Measurements from ENCODE around the gene LDB2.
"Not testable (repeated sequence)": the region's sequence is repeated elsewhere in the genome, so short reads cannot be mapped to it uniquely, and the experiment has no call there.

Gene LDB2

DNA sequence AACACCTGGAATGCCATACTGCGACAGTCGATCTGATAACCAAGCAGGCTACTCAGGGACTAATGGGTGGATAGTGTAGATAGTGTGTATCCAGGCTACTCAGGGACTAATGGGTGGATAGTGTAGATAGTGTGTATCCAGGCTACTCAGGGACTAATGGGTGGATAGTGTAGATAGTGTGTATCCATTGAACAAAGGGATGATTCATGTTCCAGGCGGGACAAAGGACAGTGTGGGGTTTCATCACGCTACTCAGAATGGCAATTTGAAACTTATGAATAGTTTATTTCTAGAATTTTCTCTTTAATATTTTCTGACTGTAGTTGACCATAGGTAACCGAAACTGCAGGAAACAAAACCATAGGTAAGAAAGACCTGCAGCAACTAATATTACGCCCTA, 374.9 kb downstream of the LDB2 start:
- not testable (repeated sequence) for DNase-seq

- DNase-seq, result no peak
Measured at GRCh38 chr4:16521156-16521915, 377.1 kb downstream of the LDB2 start.

DNA sequence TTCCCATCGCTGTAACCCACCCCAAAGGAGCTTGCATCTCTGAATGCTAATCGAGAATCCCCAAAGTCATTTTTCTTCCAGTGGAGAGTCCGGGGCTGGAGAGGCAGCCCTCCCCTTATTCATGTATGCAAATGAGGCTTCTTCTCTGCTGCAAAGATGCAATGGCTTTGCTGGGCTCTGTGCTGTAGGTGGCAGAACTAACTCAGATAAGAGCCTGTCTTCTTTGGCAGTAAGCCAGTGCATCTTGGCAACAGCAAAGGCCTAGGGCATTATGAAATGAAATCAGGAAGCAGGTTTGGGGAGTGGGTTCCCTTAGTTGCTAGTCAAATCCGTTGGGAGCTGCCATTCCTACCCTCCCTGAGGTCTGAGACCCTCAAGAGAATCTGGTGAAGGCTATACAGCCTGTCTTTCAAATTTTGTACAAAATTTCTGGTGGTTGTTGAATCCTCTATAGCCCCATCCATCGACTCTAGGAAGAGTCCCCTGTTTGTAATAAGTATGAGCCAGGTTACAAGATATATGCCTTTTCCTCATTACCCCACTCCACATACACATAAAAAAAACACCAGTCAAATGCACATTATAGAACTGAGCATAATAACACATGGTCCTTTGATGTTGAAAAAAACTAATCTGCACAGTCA, 381.5 kb downstream of the LDB2 start:
- DNase-seq, result peak in 1 of 2 experiments; percentile 3

DNA sequence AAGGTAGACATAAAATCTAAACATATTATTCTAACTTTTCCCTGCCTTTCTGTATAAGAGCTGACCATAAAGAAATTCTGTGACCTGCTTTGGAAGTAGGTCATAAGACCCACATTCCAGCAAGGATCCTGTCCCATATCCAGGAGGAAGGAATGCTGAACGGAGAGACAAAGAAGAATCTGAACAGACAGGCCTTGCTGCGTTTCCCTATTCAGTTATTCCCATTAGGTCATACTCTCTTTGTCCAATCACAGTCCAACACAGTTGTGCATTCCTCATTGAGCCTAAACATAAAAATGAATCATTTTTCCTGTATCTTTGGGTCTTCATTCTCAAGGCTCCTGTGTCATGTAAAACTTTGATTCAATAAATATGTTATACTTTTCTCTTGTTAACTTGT, 384.6 kb downstream of the LDB2 start:
- DNase-seq, result no peak

DNA sequence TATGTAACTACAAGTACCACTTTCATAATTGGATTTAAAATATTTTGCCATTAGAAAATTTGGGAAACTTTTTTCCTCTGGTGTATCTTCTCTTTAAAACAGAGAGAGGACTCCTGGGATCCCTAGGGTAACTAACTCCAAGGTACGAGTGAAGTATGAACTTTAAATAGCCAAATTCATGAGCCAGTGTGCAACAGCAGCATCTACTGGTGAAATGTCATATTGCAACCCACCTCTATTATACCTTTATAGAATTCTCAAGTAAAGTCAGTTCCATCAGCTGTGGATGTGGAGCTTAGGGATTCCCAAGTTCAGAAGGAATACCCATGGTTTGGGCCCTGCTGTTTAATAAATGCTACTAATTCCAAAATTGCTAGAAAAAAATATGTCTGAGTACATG, 389.5 kb downstream of the LDB2 start:
- no peak for DNase-seq

DNA sequence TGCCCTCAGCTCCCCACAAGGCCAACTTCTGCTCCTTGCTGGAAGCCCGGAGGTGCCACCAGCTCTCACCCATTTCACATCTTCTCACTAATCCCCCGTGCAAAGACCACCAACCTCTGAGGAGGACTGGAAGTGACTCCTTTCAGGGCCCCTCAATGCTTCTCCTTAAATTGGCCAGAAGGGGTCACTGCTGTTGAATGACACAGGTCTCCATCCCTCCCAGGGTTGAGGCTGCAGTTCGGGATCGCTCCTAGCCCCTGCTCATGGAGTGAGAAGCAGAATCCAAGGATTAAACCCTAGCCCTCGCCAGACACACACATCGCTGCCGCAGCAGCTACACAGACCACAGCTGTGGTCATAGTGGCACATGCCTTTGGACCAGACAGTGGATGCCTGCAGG, 392.7 kb downstream of the LDB2 start:
- DNase-seq, result no peak

DNA sequence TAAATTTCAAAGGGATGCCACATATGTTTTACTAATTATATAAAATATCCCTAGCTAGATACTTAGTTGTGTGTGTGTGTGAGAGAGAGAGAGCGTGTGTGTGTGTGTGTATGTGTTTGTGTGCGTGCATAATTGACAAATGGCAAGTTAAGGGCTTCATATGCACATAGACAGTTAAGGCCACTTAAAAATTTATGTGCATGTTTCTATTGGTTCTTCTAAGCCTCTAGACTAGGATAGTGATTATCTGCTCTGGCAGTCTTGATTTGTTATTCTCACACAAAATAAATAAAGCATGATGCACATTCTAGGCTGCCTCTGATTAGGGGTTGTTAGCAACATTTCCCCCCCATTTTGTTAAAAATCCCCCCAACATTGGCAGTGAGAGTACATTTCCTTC, 393.2 kb downstream of the LDB2 start:
- no peak for DNase-seq

DNA sequence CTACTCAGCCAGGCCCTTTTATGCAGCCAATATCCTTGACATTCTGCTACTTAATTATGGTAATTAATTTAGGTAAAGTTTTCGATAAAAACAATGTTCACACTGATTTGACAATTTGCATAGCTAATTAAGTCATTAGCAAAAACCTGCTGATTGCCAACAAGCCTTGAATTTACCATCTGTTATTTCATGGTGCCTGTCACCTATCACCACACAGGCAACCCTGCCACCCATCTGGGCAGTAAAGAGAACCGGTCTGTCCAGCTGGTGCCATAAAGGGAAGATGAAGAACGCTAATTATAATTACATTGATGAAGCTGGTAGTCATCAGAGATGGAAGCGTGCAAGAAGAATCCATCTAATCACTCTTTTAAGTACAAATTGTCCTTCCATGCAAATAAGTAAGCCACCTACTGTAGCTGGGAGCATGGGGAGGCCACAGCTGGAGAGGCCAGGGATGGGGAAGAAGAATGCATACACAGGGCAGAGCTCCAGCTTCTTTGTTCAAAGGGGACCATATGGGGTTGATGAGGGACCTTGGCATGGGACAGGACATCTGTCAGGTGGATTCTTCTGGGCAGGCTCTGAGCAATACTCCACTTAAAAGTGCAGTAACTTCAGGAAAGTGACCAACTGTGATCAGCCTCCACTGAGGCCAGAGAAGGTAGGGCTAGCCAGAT, 394.9 kb downstream of the LDB2 start:
- no peak for DNase-seq

DNA sequence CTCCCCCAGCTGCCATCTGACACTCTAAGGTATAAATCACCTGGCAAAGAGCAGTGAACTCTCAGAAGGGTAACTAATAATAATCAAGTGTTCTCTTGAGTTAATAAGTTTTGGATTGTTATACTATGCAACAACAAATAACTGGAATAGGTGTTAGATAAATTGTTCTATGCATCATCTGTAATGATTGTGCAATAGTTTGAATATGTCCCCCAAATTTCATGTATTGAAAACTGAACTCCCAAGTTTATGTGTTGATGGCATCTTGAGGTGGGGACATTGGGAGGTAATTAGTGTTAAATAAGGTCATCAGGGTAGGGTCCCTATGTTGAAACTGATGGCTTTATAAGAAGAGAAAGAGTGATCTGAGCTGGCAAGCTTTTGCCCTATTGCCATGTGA, 399.5 kb downstream of the LDB2 start:
- no peak for DNase-seq

DNA sequence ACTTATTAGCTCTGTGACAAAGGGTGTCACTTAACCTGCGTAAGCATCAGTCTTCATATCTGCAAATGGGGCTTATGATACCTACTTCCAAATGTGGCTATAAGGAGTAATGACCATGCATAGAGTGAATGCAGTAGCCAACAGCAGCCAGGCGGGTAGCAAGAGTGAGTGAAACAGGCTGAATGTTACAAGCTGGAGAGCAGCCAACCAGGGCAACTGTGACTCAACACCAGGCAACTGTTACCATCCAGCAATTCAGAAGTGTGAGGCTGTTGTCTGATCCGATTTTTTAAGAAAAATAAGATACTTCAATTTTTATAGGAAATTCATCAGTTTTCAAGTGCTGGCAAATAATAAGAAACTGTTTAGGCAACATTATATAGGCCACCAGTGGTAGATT, 401.9 kb downstream of the LDB2 start:
- no peak for DNase-seq

DNA sequence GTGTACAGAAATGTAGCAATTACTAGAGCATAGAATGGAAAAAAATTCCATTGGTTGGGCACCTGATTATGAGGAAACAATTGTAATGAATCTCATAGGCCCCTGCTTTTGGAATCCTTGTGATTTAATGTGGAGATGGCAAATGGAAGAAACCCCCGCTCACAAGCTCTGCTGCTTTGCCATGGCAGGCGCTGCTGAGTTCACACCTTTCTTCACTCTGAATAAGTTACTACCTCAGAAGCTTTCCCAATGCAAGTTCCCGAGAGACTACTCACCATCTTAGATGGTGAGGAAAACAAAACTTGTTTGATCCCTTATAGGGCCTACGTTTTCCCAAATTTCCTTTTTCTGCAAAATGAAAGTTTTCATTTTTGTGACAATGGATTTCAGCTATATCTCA, 405.6 kb downstream of the LDB2 start:
- no peak for DNase-seq

DNA sequence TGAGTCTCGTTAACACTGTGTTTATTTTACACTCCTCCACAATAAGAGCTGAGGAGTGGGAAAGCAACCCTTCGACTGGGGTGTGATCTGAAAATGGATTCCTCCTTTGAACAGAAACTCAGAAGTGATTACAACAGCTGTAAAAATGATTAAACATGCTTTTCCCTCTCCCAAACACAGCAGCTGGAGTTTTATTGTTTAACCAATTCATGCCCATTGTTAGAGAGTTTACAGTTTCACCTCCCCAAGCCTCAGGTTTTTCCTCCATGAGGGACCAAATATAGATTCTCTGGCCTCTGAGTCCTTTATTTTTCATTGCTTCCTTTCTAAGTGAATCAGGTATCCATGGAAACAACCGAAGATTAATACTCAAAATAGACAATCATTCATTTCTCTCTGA, 409.2 kb downstream of the LDB2 start:
- DNase-seq, result no peak

DNA sequence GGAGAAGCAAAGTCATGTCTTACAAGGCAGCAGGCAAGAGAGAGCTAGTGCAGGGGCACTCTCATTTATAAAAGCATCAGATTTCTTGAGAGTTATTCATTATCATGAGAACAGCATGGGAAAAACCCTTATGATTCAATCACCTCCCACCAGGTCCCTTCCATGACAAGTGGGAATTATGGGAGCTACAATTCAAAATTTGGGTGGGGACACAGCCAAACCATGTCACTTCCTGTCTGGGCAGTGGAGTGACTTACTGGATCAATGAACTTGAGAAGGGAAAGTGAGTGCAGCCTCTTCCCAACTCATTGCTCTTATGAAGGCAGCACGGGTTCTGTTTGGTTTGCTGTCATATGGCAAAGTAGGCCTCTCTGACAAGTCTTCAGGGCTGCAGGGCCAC, 410.4 kb downstream of the LDB2 start:
- DNase-seq, result no peak

GRCh38 chr4:16484711-16485110, 413.7 kb downstream of the LDB2 start:
- DNase-seq, result no peak

DNA sequence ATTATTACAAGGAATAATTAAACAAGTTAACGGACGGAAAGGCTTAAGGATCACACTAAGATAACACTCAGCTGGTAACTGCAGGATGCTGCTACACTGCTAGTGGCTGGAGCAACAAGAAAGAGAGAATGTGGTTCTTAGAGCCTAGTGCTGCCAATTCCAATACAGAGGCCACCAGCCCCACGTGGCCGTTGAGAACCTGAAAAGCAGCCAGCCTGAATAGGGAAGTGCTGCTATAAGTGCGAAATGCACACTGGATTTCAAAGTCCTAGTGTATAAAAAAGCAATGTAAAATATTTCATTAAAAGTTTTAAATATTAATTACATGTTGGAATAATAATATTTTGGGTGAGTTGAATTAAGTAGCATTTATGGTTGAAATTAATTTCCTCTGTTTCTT, 414.9 kb downstream of the LDB2 start:
- no peak for DNase-seq

DNA sequence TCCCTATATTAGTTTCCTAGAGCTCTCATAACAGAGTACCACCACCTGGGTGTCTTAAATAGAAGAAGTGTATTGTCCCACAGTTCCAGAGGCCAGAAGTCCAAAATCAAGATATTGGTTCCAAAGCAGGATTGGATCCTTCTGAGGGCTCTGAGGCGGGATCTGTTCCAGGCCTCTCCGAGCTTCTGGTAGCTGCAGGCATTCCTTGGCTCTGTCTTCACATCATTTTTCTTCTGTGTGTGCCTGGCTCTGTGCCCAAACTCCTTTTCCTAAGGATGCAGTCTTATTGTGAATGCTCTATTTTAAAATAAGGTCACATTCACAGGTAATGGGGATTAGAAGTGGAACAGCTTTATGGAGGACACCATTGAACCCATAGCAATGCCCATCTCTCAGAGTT, 418.4 kb downstream of the LDB2 start:
- no peak for DNase-seq

DNA sequence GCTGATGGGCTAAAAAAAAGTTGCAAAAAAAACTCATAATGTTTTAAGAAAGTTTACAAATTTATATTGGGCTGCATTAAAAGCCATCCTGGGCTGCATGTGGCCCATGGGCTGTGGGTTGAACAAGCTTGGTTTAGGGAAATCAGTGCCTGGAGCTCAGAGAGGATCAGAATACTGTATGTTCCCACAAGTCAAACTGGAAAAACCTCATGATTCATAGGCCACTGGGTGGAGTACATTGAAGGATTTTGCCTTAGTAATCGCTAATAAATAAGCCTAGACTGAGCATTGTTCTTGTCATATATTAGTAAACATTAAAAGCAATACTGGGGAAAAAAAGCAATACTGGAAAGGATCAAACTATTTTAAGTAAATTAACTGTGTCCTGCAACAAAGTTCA, 425.9 kb downstream of the LDB2 start:
- no peak for DNase-seq

DNA sequence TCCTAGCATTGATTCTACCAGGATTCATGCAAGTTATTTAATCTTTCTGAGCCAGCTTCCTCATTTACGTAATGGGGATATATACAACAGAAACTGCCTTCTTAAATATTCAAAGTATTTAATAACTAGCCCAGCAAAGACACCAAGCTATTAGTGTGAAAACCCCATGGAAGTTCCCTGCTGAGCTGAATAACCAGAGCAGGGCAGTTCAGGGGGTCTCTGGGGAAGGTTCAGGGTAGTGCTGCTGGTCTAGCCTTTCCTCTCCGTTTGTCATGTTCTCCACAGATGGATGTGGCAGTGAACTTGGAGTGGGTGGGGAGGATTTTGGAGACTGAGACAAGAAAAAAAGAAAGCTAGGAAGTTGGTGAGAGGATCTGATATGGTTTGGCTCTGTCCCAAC, 431.4 kb downstream of the LDB2 start:
- no peak for DNase-seq

- DNase-seq, result no peak
Measured at GRCh38 chr4:16466581-16466980, 431.9 kb downstream of the LDB2 start.

GRCh38 chr4:16464651-16465050, 433.8 kb downstream of the LDB2 start:
- DNase-seq, result no peak

DNA sequence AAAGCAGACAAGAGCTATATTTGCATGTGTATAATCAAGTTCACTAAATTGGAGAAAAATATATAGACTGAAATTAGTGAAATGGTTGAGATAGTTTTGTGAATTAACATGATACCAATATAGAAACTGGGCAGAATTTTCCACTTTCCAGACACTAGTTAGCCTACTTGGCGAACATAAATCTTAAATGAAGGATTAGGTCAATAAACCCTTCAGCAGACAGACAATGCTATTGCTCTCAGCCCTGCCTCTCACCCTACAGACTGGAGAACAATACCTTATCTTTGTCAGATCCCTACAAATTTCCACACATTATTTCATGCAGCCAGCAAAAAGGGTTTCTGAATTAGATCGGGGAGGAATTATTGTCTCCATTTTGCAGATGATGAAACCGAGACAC, 435.8 kb downstream of the LDB2 start:
- no peak for DNase-seq

DNA sequence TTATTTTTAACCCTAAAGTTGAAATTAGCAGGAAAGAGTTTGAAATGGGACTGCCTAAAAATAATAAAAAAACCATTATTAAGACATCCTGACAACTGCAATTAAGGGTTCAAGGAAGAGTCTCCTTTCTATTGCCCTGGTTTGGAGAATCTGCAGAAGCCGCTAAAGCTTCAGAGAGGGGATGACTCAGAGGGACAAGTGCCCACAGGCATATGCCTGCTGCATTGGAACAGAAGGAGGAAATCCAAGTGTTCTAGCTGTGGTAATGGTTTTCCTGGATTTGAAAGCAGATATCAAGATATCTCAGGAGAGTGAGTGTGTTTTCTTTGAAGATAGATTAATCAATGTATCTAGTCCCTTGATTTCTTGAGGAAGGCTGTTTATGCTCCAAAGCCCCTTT, 437.1 kb downstream of the LDB2 start:
- DNase-seq, result no peak

GRCh38 chr4:16457944-16458343, 440.5 kb downstream of the LDB2 start:
- DNase-seq, result no peak

Data from AML-193 (cell line).